Panc1 (cell line): ENCODE results near the gene SMIM27.

Experiments
- CTCF ChIP-seq: fragments of 450-650 bp; IDR thresholded peaks from 2 replicates; pipeline ENCODE4 v1.5.1; 2017; ENCODE audit warnings: mild to moderate bottlenecking
- REST ChIP-seq, 2 experiments: IDR thresholded peaks; 2 replicates each; pipeline ENCODE4 v1.6.1; 2011 to 2012; ENCODE audit warnings: low read depth in 2 of 2, control low read depth in 1 of 2, low read length in 1 of 2, mild to moderate bottlenecking in 1 of 2, moderate library complexity in 1 of 2; ENCODE audit not compliant: insufficient read depth in 1 of 2

GRCh38 chr9:32533336-32533735, 18.8 kb upstream of the SMIM27 start:
- no peak for TF ChIP-seq CTCF
- no peak for TF ChIP-seq REST (IDR thresholded peaks at IDR 0.05; ENCODE audit: insufficient read depth in 1 of 2, low read depth in 2 of 2, low read length in 1 of 2)
